GM10847 (cell line): ENCODE measurements around the gene TXNDC15.
A peak's percentile ranks its signal among the peaks of the same experiment; 100 is the strongest.

Experiments
- POLR2A ChIP-seq: IDR thresholded peaks from 2 replicates; pipeline ENCODE4 v1.6.1; 2011; ENCODE audit not compliant: insufficient read length; ENCODE audit errors: extremely low read depth

The TXNDC15 gene

GRCh38 chr5:134873494-134873893 lies 677 bp upstream of the TXNDC15 start:
- TF ChIP-seq POLR2A, result no peak

- no peak for TF ChIP-seq POLR2A
Observed at GRCh38 chr5:134874831-134875655, 872 bp downstream of the TXNDC15 start.

- TF ChIP-seq POLR2A, result no peak
Observed at GRCh38 chr5:134877159-134877558, 3.0 kb downstream of the TXNDC15 start.

DNA sequence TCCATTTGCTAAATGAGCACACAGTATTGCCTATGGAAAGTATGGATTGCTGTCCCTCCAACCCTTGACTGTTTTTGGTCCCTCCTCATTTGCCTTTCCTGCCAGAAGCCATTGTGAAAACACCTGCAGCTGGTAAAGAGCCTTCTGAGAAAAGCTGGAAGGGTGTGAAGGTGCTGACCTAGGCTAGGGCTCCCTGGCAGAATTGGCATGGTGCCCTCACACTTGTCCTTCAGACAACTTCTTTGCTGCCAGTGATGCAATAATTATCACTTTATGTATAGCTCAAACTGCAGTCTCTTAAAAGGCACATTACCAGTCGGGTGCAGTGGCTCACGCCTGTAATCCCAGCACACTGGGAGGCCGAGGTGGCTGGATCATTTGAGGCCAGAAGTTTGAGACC lies 4.2 kb downstream of the TXNDC15 start:
- TF ChIP-seq POLR2A, result no peak

- TF ChIP-seq POLR2A, result no peak
Observed at GRCh38 chr5:134879456-134879855, 5.3 kb downstream of the TXNDC15 start.

DNA sequence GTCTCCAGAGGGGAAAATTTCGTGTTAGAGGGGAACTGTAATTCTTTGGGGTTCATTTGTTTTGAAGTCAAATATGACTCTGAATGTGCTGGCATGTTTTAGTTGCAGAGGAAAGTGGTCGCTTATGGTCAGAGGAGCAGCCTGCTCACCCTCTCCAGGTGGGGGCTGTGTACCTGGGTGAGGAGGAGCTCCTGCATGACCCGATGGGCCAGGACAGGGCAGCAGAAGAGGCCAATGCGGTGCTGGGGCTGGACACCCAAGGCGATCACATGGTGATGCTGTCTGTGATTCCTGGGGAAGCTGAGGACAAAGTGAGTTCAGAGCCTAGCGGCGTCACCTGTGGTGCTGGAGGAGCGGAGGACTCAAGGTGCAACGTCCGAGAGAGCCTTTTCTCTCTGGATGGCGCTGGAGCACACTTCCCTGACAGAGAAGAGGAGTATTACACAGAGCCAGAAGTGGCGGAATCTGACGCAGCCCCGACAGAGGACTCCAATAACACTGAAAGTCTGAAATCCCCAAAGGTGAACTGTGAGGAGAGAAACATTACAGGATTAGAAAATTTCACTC lies 13.5 kb downstream of the TXNDC15 start:
- no peak for TF ChIP-seq POLR2A

GRCh38 chr5:134889335-134889734 lies 15.2 kb downstream of the TXNDC15 start:
- TF ChIP-seq POLR2A, result no peak

- TF ChIP-seq POLR2A, result no peak
Observed at GRCh38 chr5:134891473-134891872, 17.3 kb downstream of the TXNDC15 start.

- TF ChIP-seq POLR2A, result no peak
Observed at GRCh38 chr5:134892282-134892681, 18.1 kb downstream of the TXNDC15 start.

DNA sequence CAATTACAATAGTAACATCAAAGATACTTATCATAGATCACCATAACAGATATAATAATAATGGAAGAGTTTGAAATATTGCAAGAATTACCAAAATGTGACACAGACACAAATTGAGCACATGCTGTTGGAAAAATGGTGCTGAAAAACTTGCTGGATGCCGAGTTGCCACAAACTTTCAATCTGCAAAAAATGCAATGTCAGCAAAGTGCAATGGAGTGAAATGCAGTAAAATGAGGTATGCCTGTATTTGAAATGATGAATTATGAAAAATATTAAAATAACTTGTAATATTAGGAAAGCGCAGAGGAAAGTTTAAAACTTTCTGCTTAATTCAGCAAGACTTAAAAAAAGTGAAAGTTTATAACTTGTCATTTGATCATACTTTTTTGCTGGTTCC lies 18.8 kb downstream of the TXNDC15 start:
- no peak for TF ChIP-seq POLR2A

DNA sequence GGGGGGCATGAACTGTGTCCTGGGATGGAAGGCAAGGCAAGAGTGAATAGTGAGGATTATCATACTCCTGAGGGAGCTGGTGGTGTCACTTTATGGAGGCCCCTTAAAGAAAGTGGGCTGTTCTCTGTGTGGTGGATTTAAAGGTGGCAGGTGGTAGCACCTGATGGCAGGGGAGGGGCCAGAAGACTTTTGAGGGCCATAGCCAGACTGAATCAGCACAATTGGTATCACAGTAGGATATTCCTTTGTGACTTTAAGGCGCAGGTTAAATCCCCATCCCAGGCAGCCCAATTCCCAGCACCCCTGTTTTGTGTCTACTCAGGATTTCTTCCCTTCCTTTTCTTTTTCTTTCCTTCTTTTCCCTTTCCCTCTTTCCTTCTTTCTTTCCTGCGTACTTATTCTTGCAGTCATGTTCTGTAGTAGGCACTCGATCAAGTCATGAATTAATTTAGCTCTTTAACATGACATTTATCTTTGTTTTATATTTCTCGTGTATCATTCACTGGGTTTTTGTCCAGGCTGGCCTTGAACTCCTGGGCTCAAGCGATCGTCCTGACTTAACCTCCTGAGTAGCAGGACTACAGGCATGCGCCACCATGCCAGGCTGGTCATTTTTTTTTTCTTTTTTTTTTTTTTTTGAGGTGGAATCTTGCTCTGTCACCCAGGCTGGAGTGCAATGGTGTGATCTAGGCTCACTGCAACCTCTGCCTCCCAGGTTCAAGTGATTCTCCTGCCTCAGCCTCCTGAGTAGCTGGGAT lies 19.8 kb downstream of the TXNDC15 start:
- no peak for TF ChIP-seq POLR2A

DNA sequence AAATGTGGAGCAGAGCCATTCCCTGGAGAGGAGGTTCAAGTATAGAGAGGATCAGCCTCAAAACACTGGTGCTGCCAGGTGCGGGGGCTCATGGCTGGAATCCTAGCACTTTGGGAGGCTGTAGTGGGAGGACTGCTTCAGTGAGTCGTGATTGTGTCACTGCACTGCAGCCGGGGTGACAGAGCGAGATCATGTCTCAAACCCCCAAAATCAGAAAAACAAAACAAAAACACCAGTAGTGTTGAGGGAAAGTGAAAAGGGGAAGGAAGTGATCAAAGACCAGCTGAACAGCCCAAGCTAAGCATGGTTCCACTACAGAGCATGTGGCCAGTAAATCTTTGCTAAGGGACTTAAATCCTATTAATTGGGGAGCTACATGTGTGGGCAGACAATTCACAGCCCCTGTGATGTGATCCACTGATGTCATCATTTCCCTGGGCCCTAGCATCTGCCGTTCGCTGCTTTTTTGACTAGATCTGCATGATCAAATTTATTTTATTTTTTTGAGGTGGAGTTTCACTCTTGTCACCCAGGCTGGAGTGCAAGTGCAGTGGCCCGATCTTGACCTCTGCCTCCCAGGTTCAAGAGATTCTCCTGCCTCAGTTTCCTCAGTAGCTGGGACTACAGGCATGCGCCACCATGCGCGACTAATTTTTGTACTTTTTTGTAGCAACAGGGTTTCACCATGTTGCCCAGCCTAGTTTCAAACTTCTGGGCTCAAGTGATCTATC lies 28.1 kb downstream of the TXNDC15 start:
- TF ChIP-seq POLR2A, result no peak

DNA sequence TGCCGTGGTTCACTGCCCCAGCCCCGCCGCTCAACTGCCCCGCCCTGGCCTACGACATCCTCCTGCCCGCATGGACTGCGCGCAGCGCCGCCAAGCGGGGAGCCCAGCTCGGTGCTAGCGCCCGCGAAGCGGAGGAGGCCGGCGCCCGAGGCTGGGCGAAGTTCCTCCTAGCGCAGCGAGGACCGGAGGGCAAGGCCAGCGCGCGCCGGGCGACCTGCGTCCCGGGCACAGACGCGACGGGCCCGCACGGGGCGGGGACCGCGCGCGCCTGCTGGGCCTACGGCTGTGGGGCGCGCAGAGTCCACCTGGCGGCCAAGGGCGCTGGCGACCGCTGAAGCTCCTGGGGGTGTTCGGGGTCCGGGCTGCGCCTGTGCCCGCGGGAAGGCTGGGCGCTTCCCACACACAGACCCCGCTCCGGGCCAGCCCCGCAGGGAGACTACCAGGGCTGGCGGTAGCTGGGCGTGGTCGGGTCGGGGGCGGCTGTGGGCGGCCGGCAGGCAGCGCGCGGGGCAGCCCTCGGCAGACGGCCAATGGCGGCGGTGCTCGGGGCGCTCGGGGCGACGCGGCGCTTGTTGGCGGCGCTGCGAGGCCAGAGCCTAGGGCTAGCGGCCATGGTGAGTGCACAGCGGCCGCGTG lies 30.6 kb downstream of the TXNDC15 start, which contains the start of gene PCBD2:
TSS of gene PCBD2 (plus strand) at position 522 of the 636 bp plus-strand sequence. CDS start at position 531, 9 bp downstream.
- TF ChIP-seq POLR2A, result peak; percentile 36

GRCh38 chr5:134905246-134905996 lies 31.2 kb downstream of the TXNDC15 start:
- TF ChIP-seq POLR2A, result peak; percentile 1
